Liver (tissue), 9 donors: Measurements from ENCODE around the gene C5. TPM values are rescaled to one million over a fixed set of nuclear protein-coding genes. Genes with fewer than 3 reads are reported as not detected.

ENCODE experiments used
- DNase-seq: peaks from one replicate; pipeline ENCODE4 v3.0.0-alpha.2; 2017; ENCODE audit warnings: low spot score
- H3K27ac ChIP-seq, 2 donors: one replicate each; pipeline ENCODE4 v1.7.0; 2013; ENCODE audit warnings: inconsistent platforms in 2 of 2, low read length in 2 of 2, control low read depth in 1 of 2, low read depth in 1 of 2, mild to moderate bottlenecking in 1 of 2
- H3K27me3 ChIP-seq, 4 donors: one replicate each; pipeline versions ENCODE4 v1.6.1 to v1.7.0; 2013; ENCODE audit warnings: low read length in 3 of 4, inconsistent platforms in 1 of 4, mild to moderate bottlenecking in 1 of 4, moderate library complexity in 1 of 4; ENCODE audit not compliant: control insufficient read depth in 4 of 4, insufficient read depth in 4 of 4
- H3K36me3 ChIP-seq, 4 donors: one replicate each; pipeline versions ENCODE4 v1.6.1 to v1.7.0; 2013; ENCODE audit warnings: low read length in 3 of 4, mild to moderate bottlenecking in 3 of 4, low read depth in 1 of 4, moderate library complexity in 1 of 4; ENCODE audit not compliant: control insufficient read depth in 4 of 4, insufficient read depth in 3 of 4
- H3K4me1 ChIP-seq, 4 donors: one replicate each; pipeline versions ENCODE4 v1.6.1 to v1.7.0; 2013; ENCODE audit warnings: low read length in 3 of 4, mild to moderate bottlenecking in 3 of 4, moderate library complexity in 1 of 4; ENCODE audit not compliant: control insufficient read depth in 4 of 4, insufficient read depth in 4 of 4
- H3K4me3 ChIP-seq, 3 donors: one replicate each; pipeline versions ENCODE4 v1.6.1 to v1.7.0; 2013; ENCODE audit warnings: low read length in 3 of 3, control low read depth in 1 of 3, low read depth in 1 of 3, mild to moderate bottlenecking in 1 of 3
- H3K9ac ChIP-seq, 2 donors: one replicate each; pipeline ENCODE4 v1.7.0; 2013; ENCODE audit warnings: low read length in 2 of 2, mild to moderate bottlenecking in 2 of 2, moderate library complexity in 2 of 2, control low read depth in 1 of 2, low read depth in 1 of 2
- H3K9me3 ChIP-seq, 4 donors: one replicate each; pipeline versions ENCODE4 v1.6.1 to v1.7.0; 2013; ENCODE audit warnings: low read length in 3 of 4; ENCODE audit not compliant: control insufficient read depth in 4 of 4
- EGR1 ChIP-seq, 2 donors: IDR thresholded peaks; 2 replicates each; pipeline ENCODE4 v1.6.1; 2016 to 2018; ENCODE audit warnings: antibody characterized with exemption in 2 of 2, low read depth in 2 of 2
- FOXA1 ChIP-seq: IDR thresholded peaks from 2 replicates; pipeline ENCODE4 v1.6.1; 2016; ENCODE audit warnings: antibody characterized with exemption
- FOXA2 ChIP-seq: IDR thresholded peaks from 2 replicates; pipeline ENCODE4 v1.6.1; 2016; ENCODE audit warnings: antibody characterized with exemption
- GABPA ChIP-seq, 2 donors: IDR thresholded peaks in 1 of 2; conservative IDR thresholded peaks in 1 of 2; 2 replicates each; pipeline ENCODE4 v1.6.1; 2016; ENCODE audit warnings: antibody characterized with exemption in 2 of 2, mild to moderate bottlenecking in 1 of 2, moderate library complexity in 1 of 2
- HNF4A ChIP-seq, 2 donors: conservative IDR thresholded peaks; 2 replicates each; pipeline ENCODE4 v1.6.1; 2016; ENCODE audit warnings: antibody characterized with exemption in 2 of 2, mild to moderate bottlenecking in 2 of 2
- HNF4G ChIP-seq: IDR thresholded peaks from 2 replicates; pipeline ENCODE4 v1.6.1; 2016; ENCODE audit warnings: antibody characterized with exemption
- JUND ChIP-seq, 2 donors: IDR thresholded peaks; 2 replicates each; pipeline ENCODE4 v1.6.1; 2016; ENCODE audit warnings: antibody characterized with exemption in 2 of 2
- MAX ChIP-seq: IDR thresholded peaks from 2 replicates; pipeline ENCODE4 v1.6.1; 2016; ENCODE audit warnings: antibody characterized with exemption
- NR2F2 ChIP-seq: IDR thresholded peaks from 2 replicates; pipeline ENCODE4 v1.6.1; 2016; ENCODE audit warnings: antibody characterized with exemption
- RAD21 ChIP-seq, 2 donors: IDR thresholded peaks; 2 replicates each; pipeline ENCODE4 v1.6.1; 2016; ENCODE audit warnings: antibody characterized with exemption in 2 of 2, mild to moderate bottlenecking in 2 of 2
- REST ChIP-seq: IDR thresholded peaks from 2 replicates; pipeline ENCODE4 v1.6.1; 2016; ENCODE audit warnings: antibody characterized with exemption, mild to moderate bottlenecking
- RXRA ChIP-seq, 2 donors: IDR thresholded peaks; 2 replicates each; pipeline ENCODE4 v1.6.1; 2017 to 2018; ENCODE audit warnings: antibody characterized with exemption in 2 of 2, mild to moderate bottlenecking in 1 of 2
- SP1 ChIP-seq: IDR thresholded peaks from 2 replicates; pipeline ENCODE4 v1.6.1; 2018; ENCODE audit warnings: antibody characterized with exemption, mild to moderate bottlenecking
- TAF1 ChIP-seq: conservative IDR thresholded peaks from 2 replicates; pipeline ENCODE4 v1.6.1; 2016; ENCODE audit warnings: antibody characterized with exemption, mild to moderate bottlenecking
- YY1 ChIP-seq: IDR thresholded peaks from 2 replicates; pipeline ENCODE4 v1.6.1; 2016; ENCODE audit warnings: antibody characterized with exemption, mild to moderate bottlenecking
- WGBS: extraction: QIAGEN DNeasy Blood & Tissue Kit; methylation state at CpG from one replicate; pipeline ENCODE4 v1.1.7; 2013; 5-methylcytosine and 5-hydroxymethylcytosine counted together
- polyA plus RNA-seq, 2 donors: library from polyadenylated mRNA; stranded (reverse) in 1 of 2; unstranded in 1 of 2; fragments of 200-250 nt in 1 of 2; fragments of >200 nt in 1 of 2; fragmentation: Nextera tagmentation in 1 of 2; extraction: Ambion mirVana in 1 of 2; gene quantifications; one replicate each; pipeline versions ENCODE4 v1.2.1 to v1.2.3, GENCODE V29; 2013 to 2015
- total RNA-seq, 2 donors: library from RNA; depleted of rRNA; stranded (reverse); fragments of >200 nt; gene quantifications; one replicate each; pipeline ENCODE4 v1.2.3, GENCODE V29; 2014
- TF ChIP-seq, protein P1 (sequence below): IDR thresholded peaks from 2 replicates; pipeline ENCODE4 v1.6.1; 2016; ENCODE audit warnings: antibody characterized with exemption
- TF ChIP-seq, protein P2 (sequence below): IDR thresholded peaks from 2 replicates; pipeline ENCODE4 v1.6.1; 2016; ENCODE audit warnings: antibody characterized with exemption
- TF ChIP-seq, protein P3 (sequence below): fragments of 150-350 bp; IDR thresholded peaks from 2 replicates; pipeline ENCODE4 v1.5.1; 2017; ENCODE audit warnings: improper control_type of control experiment, low read depth, low read length; ENCODE audit not compliant: missing input control
- donor health status: healthy.
- donor health status: healthy.
- donor health status: healthy.
- donor health status: healthy.
- donor health status: healthy.

Gene C5
- total and polyA plus RNA-seq, 4 donors = 127 to 485 (median 361) TPM

DNA sequence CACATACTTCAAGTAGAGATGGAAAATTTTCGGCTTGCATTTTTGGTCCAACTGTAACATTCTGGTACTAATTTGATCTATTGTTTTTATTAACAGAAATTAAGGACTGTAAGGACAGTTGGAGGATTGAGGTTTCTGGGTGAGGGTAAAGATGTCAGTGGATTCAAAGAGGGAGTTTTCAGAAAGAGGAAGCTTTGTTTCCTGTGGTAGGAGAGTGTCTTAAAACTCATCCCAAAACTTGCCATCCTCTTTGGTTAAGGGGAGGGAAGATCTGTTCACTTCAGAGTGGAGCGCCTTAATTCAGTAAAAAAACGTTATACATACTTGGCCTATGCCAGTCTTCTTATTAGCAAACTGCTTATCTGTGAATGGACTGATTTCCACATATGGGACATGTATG is 38.5 kb upstream of the C5 start:
- DNase-seq = no peak
- TF ChIP-seq EGR1 (IDR thresholded peaks at IDR 0.05; ENCODE audit: low read depth in 2 of 2) (no peak), RXRA (IDR thresholded peaks at IDR 0.05) (no peak), HNF4G (no peak), FOXA1 (no peak), SP1 (no peak), YY1 (no peak), NR2F2 (no peak), MAX (no peak), GABPA (IDR thresholded peaks at IDR 0.05 in 1 of 2, conservative IDR thresholded peaks at IDR 0.05 in 1 of 2) (no peak), HNF4A (conservative IDR thresholded peaks at IDR 0.05) (no peak), REST (no peak), FOXA2 (no peak), TAF1 (no peak), RAD21 (IDR thresholded peaks at IDR 0.05) (no peak), JUND (IDR thresholded peaks at IDR 0.05) (no peak)
- TF ChIP-seq, protein P1, sequence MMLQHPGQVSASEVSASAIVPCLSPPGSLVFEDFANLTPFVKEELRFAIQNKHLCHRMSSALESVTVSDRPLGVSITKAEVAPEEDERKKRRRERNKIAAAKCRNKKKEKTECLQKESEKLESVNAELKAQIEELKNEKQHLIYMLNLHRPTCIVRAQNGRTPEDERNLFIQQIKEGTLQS = no peak
- TF ChIP-seq, protein P2, sequence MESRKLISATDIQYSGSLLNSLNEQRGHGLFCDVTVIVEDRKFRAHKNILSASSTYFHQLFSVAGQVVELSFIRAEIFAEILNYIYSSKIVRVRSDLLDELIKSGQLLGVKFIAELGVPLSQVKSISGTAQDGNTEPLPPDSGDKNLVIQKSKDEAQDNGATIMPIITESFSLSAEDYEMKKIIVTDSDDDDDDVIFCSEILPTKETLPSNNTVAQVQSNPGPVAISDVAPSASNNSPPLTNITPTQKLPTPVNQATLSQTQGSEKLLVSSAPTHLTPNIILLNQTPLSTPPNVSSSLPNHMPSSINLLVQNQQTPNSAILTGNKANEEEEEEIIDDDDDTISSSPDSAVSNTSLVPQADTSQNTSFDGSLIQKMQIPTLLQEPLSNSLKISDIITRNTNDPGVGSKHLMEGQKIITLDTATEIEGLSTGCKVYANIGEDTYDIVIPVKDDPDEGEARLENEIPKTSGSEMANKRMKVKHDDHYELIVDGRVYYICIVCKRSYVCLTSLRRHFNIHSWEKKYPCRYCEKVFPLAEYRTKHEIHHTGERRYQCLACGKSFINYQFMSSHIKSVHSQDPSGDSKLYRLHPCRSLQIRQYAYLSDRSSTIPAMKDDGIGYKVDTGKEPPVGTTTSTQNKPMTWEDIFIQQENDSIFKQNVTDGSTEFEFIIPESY = no peak
- TF ChIP-seq, protein P3, sequence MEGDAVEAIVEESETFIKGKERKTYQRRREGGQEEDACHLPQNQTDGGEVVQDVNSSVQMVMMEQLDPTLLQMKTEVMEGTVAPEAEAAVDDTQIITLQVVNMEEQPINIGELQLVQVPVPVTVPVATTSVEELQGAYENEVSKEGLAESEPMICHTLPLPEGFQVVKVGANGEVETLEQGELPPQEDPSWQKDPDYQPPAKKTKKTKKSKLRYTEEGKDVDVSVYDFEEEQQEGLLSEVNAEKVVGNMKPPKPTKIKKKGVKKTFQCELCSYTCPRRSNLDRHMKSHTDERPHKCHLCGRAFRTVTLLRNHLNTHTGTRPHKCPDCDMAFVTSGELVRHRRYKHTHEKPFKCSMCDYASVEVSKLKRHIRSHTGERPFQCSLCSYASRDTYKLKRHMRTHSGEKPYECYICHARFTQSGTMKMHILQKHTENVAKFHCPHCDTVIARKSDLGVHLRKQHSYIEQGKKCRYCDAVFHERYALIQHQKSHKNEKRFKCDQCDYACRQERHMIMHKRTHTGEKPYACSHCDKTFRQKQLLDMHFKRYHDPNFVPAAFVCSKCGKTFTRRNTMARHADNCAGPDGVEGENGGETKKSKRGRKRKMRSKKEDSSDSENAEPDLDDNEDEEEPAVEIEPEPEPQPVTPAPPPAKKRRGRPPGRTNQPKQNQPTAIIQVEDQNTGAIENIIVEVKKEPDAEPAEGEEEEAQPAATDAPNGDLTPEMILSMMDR = no peak
- WGBS = 82% methylated on average over 3 of the region's 3 CpGs
- Histone ChIP-seq H3K4me3 (no peak overlapping the region), H3K9ac (no peak overlapping the region), H3K4me1 (no peaks in the 10 kb centered on the region), H3K27ac (no peak overlapping the region), H3K36me3 (peaks cover 0 to 3% (median 0%) of the 10 kb centered on the region in 4 donors), H3K9me3 (no peaks in the 10 kb centered on the region), H3K27me3 (no peaks in the 10 kb centered on the region)
